Suppressor macrophage treated with lipopolysaccharide for 1 hour (primary cell): ENCODE results near the gene KCNB1.

Source experiments
- DNase-seq, 3 donors: peaks; one replicate each; pipeline ENCODE4 v3.0.0-alpha.2; 2020 to 2022

The KCNB1 gene

GRCh38 chr20:49408509-49409104 is 73.9 kb downstream of the KCNB1 start:
- no peak for DNase-seq

- no peak for DNase-seq
These were observed 75.8 kb downstream of the KCNB1 start for GRCh38 chr20:49406666-49407065.

GRCh38 chr20:49405696-49406095 is 76.8 kb downstream of the KCNB1 start:
- no peak for DNase-seq

GRCh38 chr20:49405062-49405683 is 77.3 kb downstream of the KCNB1 start:
- no peak for DNase-seq

- no peak for DNase-seq
These were observed 78.0 kb downstream of the KCNB1 start for GRCh38 chr20:49404461-49404860.

GRCh38 chr20:49403911-49404310 is 78.6 kb downstream of the KCNB1 start:
- no peak for DNase-seq

GRCh38 chr20:49403012-49403411 is 79.5 kb downstream of the KCNB1 start:
- DNase-seq, result no peak

GRCh38 chr20:49400904-49401303 is 81.6 kb downstream of the KCNB1 start:
- DNase-seq, result no peak

- no peak for DNase-seq
These were observed 82.1 kb downstream of the KCNB1 start for GRCh38 chr20:49400410-49400809.

GRCh38 chr20:49399329-49399728 is 83.1 kb downstream of the KCNB1 start:
- no peak for DNase-seq

- no peak for DNase-seq
These were observed 83.9 kb downstream of the KCNB1 start for GRCh38 chr20:49398401-49399144.

- peak; percentile 29 to 39 (median 32) for DNase-seq
These were observed 84.9 kb downstream of the KCNB1 start for GRCh38 chr20:49397525-49397924.

GRCh38 chr20:49396230-49396629 is 86.2 kb downstream of the KCNB1 start:
- no peak for DNase-seq

- DNase-seq, result no peak
These were observed 86.8 kb downstream of the KCNB1 start for GRCh38 chr20:49395659-49396058.

- no peak for DNase-seq
These were observed 87.3 kb downstream of the KCNB1 start for GRCh38 chr20:49395183-49395582.

- DNase-seq, result no peak
These were observed 87.7 kb downstream of the KCNB1 start for GRCh38 chr20:49394757-49395156.

- DNase-seq, result no peak
These were observed 88.2 kb downstream of the KCNB1 start for GRCh38 chr20:49394264-49394663.

GRCh38 chr20:49393803-49394202 is 88.7 kb downstream of the KCNB1 start:
- no peak for DNase-seq

- no peak for DNase-seq
These were observed 89.7 kb downstream of the KCNB1 start for GRCh38 chr20:49392745-49393144.

- no peak for DNase-seq
These were observed 90.8 kb downstream of the KCNB1 start for GRCh38 chr20:49391404-49392245.

- DNase-seq, result no peak
These were observed 92.6 kb downstream of the KCNB1 start for GRCh38 chr20:49389854-49390253.

GRCh38 chr20:49388744-49389143 is 93.7 kb downstream of the KCNB1 start:
- no peak for DNase-seq

GRCh38 chr20:49387581-49387939 is 94.9 kb downstream of the KCNB1 start:
- no peak for DNase-seq
